Bronchial epithelial cell (primary cell): Measurements from ENCODE around the gene GIPC2. TPM values are rescaled to one million over a fixed set of nuclear protein-coding genes. Genes with fewer than 3 reads are reported as not detected.

Experiments used
- DNase-seq: peaks from one replicate; pipeline ENCODE4 v3.0.0-alpha.2; 2010; ENCODE audit warnings: low read depth
- FAIRE-seq: peaks from 2 replicates; lab custom pipeline; 2011; peaks lifted over from hg19 to GRCh38; lab: Jason Lieb, UNC
- H3K27me3 ChIP-seq: 2 replicates; pipeline ENCODE4 v1.5.1; 2011; ENCODE audit warnings: low read length; ENCODE audit not compliant: control insufficient read depth, insufficient read depth
- H3K36me3 ChIP-seq: 2 replicates; pipeline ENCODE4 v1.5.1; 2011; ENCODE audit warnings: low read length; ENCODE audit not compliant: control insufficient read depth, insufficient read depth
- H3K4me3 ChIP-seq: 2 replicates; pipeline ENCODE4 v1.5.1; 2011; ENCODE audit warnings: mild to moderate bottlenecking, low read depth, low read length, control low read depth
- total RNA-seq: library from RNA; depleted of rRNA; stranded (reverse); fragments of >200 nt; gene quantifications from 2 replicates; pipeline ENCODE4 v1.2.1, GENCODE V29; 2014
- TF ChIP-seq, protein P1 (sequence below): IDR thresholded peaks from 2 replicates; pipeline ENCODE4 v1.5.1; 2011; ENCODE audit warnings: mild to moderate bottlenecking, moderate library complexity, low read length, control low read depth, inconsistent platforms; ENCODE audit not compliant: insufficient read depth, severe bottlenecking

Gene GIPC2
- total RNA-seq, 1 donor from 2014 or later: 1.1 TPM

DNA sequence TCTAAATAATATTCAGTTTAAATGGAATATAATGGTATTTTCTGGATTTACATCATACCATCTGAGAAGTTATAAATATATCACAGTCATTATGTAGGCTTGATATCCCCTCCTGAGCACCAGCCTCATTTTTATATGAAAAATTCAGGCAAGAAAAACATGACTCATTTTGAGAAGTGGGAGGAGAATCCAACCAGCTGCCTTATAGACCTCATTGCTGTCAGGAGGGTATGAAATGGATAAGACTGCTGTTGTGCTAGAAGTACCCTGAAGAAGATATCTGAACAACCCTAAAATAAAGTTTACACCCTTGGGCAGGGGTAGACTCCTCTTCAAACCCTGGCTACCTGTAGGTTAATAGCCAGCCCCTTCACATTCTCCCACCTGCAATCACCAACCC, 8.8 kb downstream of the GIPC2 start:
- Histone ChIP-seq H3K36me3 (no peaks in the 10 kb centered on the region), H3K4me3 (no peak overlapping the region), H3K27me3 (no peaks in the 10 kb centered on the region)
- no peak for DNase-seq
- TF ChIP-seq, protein P1, sequence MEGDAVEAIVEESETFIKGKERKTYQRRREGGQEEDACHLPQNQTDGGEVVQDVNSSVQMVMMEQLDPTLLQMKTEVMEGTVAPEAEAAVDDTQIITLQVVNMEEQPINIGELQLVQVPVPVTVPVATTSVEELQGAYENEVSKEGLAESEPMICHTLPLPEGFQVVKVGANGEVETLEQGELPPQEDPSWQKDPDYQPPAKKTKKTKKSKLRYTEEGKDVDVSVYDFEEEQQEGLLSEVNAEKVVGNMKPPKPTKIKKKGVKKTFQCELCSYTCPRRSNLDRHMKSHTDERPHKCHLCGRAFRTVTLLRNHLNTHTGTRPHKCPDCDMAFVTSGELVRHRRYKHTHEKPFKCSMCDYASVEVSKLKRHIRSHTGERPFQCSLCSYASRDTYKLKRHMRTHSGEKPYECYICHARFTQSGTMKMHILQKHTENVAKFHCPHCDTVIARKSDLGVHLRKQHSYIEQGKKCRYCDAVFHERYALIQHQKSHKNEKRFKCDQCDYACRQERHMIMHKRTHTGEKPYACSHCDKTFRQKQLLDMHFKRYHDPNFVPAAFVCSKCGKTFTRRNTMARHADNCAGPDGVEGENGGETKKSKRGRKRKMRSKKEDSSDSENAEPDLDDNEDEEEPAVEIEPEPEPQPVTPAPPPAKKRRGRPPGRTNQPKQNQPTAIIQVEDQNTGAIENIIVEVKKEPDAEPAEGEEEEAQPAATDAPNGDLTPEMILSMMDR: no peak
- FAIRE-seq: no peak

DNA sequence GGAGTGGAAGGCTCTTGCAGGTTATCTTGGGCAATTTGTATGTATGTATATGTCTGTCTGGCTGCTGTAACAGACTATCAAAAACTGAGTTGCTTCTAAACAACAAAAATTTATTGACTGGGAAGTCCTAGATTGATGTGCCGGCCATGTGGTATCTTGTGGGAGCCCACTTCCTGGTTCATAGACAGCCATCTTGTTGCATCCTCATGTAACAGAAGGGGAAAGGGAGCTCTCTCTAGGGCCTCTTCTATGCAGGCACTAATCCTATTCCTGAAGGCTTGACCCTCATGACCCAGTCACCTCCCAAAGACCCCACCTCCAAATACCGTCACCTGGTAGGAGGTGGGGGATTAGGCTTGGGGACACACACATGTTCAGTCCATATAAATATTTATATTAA, 9.2 kb downstream of the GIPC2 start:
- Histone ChIP-seq H3K27me3 (no peaks in the 10 kb centered on the region), H3K4me3 (no peak overlapping the region), H3K36me3 (no peaks in the 10 kb centered on the region)
- DNase-seq (no peak), FAIRE-seq (no peak)
- TF ChIP-seq, protein P1: no peak

DNA sequence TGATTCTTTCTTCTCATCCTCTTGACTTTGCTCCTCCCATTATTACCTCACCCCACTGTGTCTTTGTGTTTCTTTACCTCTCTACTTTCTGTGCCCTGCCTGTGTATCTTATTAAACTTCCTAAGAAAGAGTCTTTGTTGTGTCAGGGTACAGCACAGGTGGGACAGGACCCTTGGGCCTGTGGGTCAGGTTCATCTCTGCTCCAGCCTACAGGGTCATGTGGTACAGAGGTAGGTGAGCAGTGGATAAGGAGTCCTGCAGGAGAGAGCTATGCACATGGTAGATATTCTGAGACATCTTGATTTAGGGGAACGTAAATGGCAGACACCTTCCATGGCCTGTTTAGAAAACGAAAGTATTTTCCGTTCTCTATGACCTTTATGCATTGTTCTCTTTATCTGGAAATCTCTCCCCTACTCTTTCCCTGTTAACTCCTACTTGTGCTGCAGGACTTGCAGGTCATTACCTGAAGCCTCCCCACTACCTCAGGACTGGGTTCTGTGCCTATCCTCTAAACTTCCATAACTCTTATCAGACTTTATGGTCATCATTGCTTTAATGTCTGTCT, 9.9 kb downstream of the GIPC2 start:
- Histone ChIP-seq H3K4me3 (no peak overlapping the region), H3K36me3 (no peaks in the 10 kb centered on the region), H3K27me3 (no peaks in the 10 kb centered on the region)
- FAIRE-seq: no peak
- no peak for DNase-seq
- TF ChIP-seq, protein P1: no peak

DNA sequence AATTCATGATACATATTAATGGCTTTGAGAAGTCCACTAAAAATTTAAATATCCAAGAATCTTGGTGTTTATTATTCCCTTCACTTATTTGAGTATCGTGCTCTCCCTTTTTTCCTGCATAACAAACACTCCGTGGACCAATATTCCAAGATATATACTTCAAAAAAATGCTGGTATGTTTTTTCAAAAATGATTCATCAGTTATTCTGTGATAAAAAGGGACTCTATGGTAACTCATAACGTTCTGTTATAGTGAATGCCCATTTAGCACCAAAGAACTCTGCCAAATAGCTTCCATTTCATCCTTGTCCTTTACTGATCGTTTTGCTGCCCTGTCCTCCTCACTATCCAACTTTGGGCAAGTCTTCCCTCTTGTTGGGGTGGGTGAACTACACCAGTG, 12.9 kb downstream of the GIPC2 start:
- DNase-seq (no peak), FAIRE-seq (no peak)
- TF ChIP-seq, protein P1: no peak
- no peaks in the 10 kb centered on the region for H3K36me3 ChIP-seq
- H3K4me3 ChIP-seq: no peak overlapping the region
- H3K27me3 ChIP-seq: no peaks in the 10 kb centered on the region

DNA sequence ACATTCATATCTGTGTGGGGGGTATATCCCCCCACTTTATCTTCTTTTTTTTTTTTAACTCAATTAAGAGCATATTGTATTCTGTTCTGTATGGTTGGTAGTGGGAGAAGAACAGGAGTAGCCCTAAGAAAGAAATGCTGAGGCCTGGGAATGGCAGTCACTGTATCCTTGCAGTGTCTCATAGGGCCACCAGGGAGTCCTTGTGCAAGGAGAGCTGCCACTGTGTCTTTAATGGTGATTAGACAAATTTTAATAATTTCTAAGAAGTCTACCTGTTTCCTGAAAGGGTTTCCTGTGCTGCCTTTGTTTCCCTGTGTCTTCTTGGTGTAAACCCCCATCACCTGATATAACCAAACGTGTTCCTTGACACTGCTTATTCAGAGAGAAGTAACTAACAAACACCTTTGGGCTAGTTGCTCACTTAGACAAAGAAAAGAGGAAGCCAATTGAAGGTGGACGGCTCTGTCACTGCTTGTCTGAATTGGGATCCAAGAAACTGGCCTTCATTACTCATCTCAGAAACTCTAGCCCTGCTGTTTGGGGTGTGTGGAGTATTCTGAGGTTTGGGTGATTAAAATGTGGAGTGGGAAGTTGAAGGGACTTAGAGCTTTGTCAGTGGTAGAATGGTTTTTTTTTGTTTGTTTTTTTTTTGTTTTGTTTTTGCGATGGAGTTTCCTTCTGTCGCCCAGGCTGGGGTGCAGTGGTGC, 15.2 kb downstream of the GIPC2 start:
- no peaks in the 10 kb centered on the region for H3K27me3 ChIP-seq
- H3K4me3 ChIP-seq: no peak overlapping the region
- H3K36me3 ChIP-seq: no peaks in the 10 kb centered on the region
- no peak for FAIRE-seq
- TF ChIP-seq, protein P1: peak; percentile 16
- DNase-seq: peak; percentile 94
